ENCODE measurements around the gene FHIT.

DNA sequence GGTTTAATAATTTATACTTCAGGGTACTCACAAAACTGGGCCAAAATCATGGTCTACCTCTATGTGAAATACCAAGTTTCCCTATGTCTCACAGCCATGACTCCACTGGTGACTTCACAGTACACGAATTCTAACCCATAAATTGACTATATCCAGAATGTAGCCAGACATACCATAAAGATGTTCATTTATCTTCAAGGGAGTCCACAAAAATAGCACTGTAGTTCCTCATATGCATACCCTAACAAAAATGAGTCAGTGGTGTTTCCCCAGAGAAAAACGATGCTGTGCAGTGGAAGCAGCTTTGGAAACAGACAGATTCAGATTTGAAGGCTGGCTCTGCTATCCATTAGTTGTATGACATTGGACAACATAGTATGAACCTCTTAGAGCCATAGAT, 438.8 kb downstream of the FHIT start:
- TF ChIP-seq ZNF274 (IDR thresholded peaks at IDR 0.05; ENCODE audit: low read depth, low read length) (no peak), SUZ12 (IDR thresholded peaks at IDR 0.05; ENCODE audit: extremely low read depth, insufficient read depth, insufficient read length) (no peak), YY1 (IDR thresholded peaks at IDR 0.05; ENCODE audit: insufficient read depth, insufficient read length) (no peak)
